DOHH2 (cell line): ENCODE data around the gene ZNF324.
A peak's percentile ranks its signal among the peaks of the same experiment; 100 is the strongest.

Experiments
- H3F3A ChIP-seq: fragments of 200-600 bp; sonication (generic), shearing (Covaris generic); 2 replicates; pipeline ENCODE4 v1.6.0; 2016; ENCODE audit warnings: antibody characterized with exemption, mild to moderate bottlenecking; ENCODE audit not compliant: control insufficient read depth, insufficient read depth
- H3K27ac ChIP-seq: fragments of 200-600 bp; sonication (generic); 2 replicates; pipeline ENCODE4 v1.5.1; 2014; ENCODE audit warnings: low read depth, mild to moderate bottlenecking, low read length, moderate library complexity
- H3K27me3 ChIP-seq: fragments of 200-600 bp; sonication (generic); 2 replicates; pipeline ENCODE4 v1.6.1; 2014; ENCODE audit warnings: mild to moderate bottlenecking, low read length, mixed read lengths; ENCODE audit not compliant: control insufficient read depth
- H3K36me3 ChIP-seq: fragments of 200-600 bp; sonication (generic); 2 replicates; pipeline ENCODE4 v1.6.1; 2014; ENCODE audit warnings: mild to moderate bottlenecking, low read length, moderate library complexity, mixed read lengths; ENCODE audit not compliant: control insufficient read depth
- H3K4me1 ChIP-seq: fragments of 200-600 bp; sonication (generic); 2 replicates; pipeline ENCODE4 v1.6.1; 2014; ENCODE audit warnings: mild to moderate bottlenecking, low read length, mixed read lengths; ENCODE audit not compliant: control insufficient read depth
- H3K4me2 ChIP-seq: fragments of 200-600 bp; sonication (generic); 2 replicates; pipeline ENCODE4 v1.6.0; 2014; ENCODE audit warnings: mild to moderate bottlenecking, low read length, moderate library complexity
- H3K4me3 ChIP-seq: fragments of 200-600 bp; sonication (generic); 2 replicates; pipeline ENCODE4 v1.5.1; 2014; ENCODE audit warnings: mild to moderate bottlenecking, low read length, mixed read lengths
- H3K79me2 ChIP-seq: fragments of 200-600 bp; sonication (generic); 2 replicates; pipeline ENCODE4 v1.6.1; 2014; ENCODE audit warnings: mild to moderate bottlenecking, low read length, mixed read lengths; ENCODE audit not compliant: control insufficient read depth
- H3K9me2 ChIP-seq: fragments of 200-600 bp; sonication (generic); replicated peaks from 2 replicates; pipeline ENCODE4 v1.6.1; 2014; ENCODE audit warnings: mild to moderate bottlenecking, low read length, mixed read lengths; ENCODE audit not compliant: control insufficient read depth
- H3K9me3 ChIP-seq: fragments of 200-600 bp; sonication (generic); 2 replicates; pipeline ENCODE4 v1.6.1; 2014; ENCODE audit warnings: antibody characterized with exemption, low read length, mixed read lengths; ENCODE audit not compliant: control insufficient read depth, insufficient read depth
- H4K20me1 ChIP-seq: fragments of 200-600 bp; sonication (generic); 2 replicates; pipeline ENCODE4 v1.6.0; 2014; ENCODE audit warnings: low read depth, mild to moderate bottlenecking, antibody characterized with exemption, low read length, moderate library complexity; ENCODE audit not compliant: control insufficient read depth, insufficient read depth
- EZH2phosphoT487 ChIP-seq: fragments of 200-600 bp; sonication (generic); IDR thresholded peaks from 2 replicates; pipeline ENCODE4 v1.6.1; 2017; ENCODE audit warnings: borderline replicate concordance, mild to moderate bottlenecking, antibody characterized with exemption, low read length, moderate library complexity, mixed read lengths
- TF ChIP-seq, protein P1 (sequence below): fragments of 200-600 bp; sonication (generic); IDR thresholded peaks from one replicate; pipeline ENCODE4 v1.5.1; 2014; ENCODE audit warnings: antibody characterized with exemption, mild to moderate bottlenecking, low read depth, low read length; ENCODE audit not compliant: poor library complexity, severe bottlenecking

ZNF324 gene

DNA sequence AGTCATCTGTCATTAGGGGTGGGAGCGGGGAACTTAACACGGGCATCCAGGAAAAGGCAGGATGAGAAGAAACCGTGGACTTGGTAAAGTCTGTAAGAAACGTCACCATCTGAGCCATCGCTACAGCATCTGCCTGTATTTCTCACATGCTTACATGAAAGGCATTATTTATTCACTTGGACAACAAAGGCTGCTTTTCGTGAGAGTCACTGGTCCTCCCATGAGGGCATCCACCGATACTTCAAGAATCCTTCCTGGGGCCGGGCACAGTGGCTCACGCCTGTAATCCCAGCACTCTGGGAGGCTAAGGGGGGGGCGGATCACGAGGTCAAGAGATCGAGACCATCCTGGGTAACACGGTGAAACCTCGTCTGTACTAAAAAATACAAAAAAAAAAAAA lies 25.4 kb downstream of the ZNF324 start:
- no peak for TF ChIP-seq EZH2phosphoT487
- TF ChIP-seq, protein P1, sequence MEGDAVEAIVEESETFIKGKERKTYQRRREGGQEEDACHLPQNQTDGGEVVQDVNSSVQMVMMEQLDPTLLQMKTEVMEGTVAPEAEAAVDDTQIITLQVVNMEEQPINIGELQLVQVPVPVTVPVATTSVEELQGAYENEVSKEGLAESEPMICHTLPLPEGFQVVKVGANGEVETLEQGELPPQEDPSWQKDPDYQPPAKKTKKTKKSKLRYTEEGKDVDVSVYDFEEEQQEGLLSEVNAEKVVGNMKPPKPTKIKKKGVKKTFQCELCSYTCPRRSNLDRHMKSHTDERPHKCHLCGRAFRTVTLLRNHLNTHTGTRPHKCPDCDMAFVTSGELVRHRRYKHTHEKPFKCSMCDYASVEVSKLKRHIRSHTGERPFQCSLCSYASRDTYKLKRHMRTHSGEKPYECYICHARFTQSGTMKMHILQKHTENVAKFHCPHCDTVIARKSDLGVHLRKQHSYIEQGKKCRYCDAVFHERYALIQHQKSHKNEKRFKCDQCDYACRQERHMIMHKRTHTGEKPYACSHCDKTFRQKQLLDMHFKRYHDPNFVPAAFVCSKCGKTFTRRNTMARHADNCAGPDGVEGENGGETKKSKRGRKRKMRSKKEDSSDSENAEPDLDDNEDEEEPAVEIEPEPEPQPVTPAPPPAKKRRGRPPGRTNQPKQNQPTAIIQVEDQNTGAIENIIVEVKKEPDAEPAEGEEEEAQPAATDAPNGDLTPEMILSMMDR, result no peak
- Histone ChIP-seq H4K20me1 (no peaks in the 10 kb centered on the region), H3K79me2 (no peaks in the 10 kb centered on the region), H3K36me3 (no peaks in the 10 kb centered on the region), H3K9me3 (no peaks in the 10 kb centered on the region), H3K4me1 (no peaks in the 10 kb centered on the region; the same call in 1 of the 2 replicates), H3K27ac (no peak overlapping the region), H3K4me2 (no peak overlapping the region), H3K9me2 (no peaks in the 10 kb centered on the region), H3F3A (no peaks in the 10 kb centered on the region), H3K4me3 (no peak overlapping the region), H3K27me3 (no peaks in the 10 kb centered on the region)

DNA sequence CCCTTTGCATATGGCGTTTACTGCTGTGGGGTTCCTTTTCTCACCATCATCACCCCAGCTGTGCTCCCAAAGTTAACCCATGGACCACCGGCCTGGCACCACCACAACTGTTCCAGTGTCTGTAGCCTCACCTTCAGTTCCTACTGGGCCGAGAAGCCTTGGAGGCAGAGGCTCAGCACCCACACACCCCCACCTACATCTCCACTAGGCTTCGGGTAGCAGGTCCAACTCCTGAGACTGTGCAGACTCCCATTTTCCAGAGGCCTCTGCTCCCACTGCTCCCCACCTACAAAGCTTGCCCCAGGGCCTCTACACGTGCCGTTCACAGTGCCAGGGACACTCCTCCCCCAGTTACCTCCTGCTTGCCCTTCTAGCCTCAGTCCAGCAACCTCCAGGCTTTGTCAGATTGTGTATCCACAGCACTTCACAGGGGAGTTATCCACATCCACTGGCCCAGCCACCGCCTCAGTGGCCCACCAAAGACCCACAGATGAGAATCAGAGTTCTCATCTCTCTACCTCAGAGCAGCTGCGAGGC lies 30.8 kb downstream of the ZNF324 start:
- no peak overlapping the region for H3K27ac ChIP-seq
- peaks cover 15% of the 10 kb centered on the region for H3K79me2 ChIP-seq
- no peaks in the 10 kb centered on the region; the same call in 1 of the 2 replicates for H3K36me3 ChIP-seq
- no peaks in the 10 kb centered on the region for H4K20me1 ChIP-seq
- H3K4me1 ChIP-seq, result peaks cover 16% of the 10 kb centered on the region
- no peaks in the 10 kb centered on the region for H3F3A ChIP-seq
- H3K9me3 ChIP-seq, result peaks cover 11% of the 10 kb centered on the region; the same call in 1 of the 2 replicates
- peak overlapping the region; percentile 95; the same call in 1 of the 2 replicates for H3K4me2 ChIP-seq
- TF ChIP-seq EZH2phosphoT487, result no peak
- TF ChIP-seq, protein P1, result no peak
- H3K9me2 ChIP-seq, result no peaks in the 10 kb centered on the region
- no peaks in the 10 kb centered on the region for H3K27me3 ChIP-seq
- no peak overlapping the region for H3K4me3 ChIP-seq

DNA sequence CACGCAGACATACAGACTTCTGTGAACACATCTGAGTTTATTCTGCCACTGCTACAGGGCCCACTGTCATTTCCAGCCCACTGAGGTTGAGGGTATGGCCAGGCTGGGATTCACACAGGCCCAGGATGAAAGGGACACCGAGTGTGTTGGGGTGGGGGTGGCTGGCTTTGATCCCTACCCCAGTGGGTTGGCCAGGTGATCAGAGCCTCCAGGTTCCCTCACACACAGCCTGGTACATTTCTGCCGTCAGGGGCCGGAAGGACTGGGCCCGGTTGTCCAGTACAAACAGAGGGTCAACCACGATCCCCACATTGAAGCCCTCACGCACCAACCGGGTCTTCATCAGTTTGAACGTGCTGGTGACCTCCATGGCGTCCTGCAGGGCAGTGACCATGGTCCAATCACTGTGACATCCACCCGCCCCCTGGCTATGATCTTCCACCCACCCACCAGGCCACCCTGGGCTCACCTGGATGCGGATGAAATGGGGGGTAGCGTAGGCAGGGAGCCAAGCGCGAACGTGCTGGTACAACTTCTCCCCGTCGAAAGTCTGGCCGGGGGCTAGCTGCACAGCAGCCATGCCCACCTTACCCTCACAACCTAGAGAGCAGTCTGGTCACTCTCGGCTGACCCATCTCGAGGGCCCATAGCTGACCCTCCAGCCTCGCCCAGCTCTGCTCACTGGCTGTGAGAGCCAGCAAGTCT lies 31.6 kb downstream of the ZNF324 start:
- no peaks in the 10 kb centered on the region for H4K20me1 ChIP-seq
- no peaks in the 10 kb centered on the region for H3K9me2 ChIP-seq
- H3K4me3 ChIP-seq, result peak overlapping the region; percentile 81
- TF ChIP-seq, protein P1, result no peak
- no peak for TF ChIP-seq EZH2phosphoT487
- peaks cover 11% of the 10 kb centered on the region; the same call in 1 of the 2 replicates for H3K9me3 ChIP-seq
- H3K4me1 ChIP-seq, result peaks cover 16% of the 10 kb centered on the region
- H3K79me2 ChIP-seq, result peaks cover 15% of the 10 kb centered on the region
- H3K36me3 ChIP-seq, result no peaks in the 10 kb centered on the region; the same call in 1 of the 2 replicates
- H3K4me2 ChIP-seq, result peak overlapping the region; percentile 95
- H3K27me3 ChIP-seq, result no peaks in the 10 kb centered on the region
- no peak overlapping the region for H3K27ac ChIP-seq
- H3F3A ChIP-seq, result no peaks in the 10 kb centered on the region
